ENCODE results near the gene GLG1. TPM values are rescaled to one million over a fixed set of nuclear protein-coding genes. Genes with fewer than 3 reads are reported as not detected.

Gene GLG1
- total RNA-seq, 1 donor from 2014 or later, result 153 TPM

DNA sequence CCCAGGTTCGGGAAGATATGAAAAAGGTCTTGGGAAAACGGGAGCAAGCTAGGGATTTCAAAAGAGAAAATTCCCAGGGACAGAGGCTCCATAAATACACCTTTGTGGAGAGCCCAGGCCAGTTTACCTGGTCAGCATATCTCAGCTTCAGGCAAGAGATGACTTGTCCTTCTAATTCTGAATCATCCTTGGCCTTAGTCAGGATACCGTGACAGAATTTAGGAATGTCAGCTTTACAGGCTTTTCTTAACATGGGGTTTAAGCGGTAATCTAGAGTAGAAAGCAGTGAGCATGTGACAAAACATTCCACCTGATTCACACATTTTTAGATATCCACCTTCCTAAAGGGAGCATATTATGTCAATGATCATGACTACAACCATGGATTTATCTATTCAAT, 144.6 kb downstream of the GLG1 start:
- Mint-ChIP-seq H3K36me3 (ENCODE audit: low read depth, unreplicated experiment) (peaks cover 50% of the 10 kb centered on the region), H3K27me3 (ENCODE audit: unreplicated experiment) (no peaks in the 10 kb centered on the region), H3K9me3 (ENCODE audit: unreplicated experiment) (no peaks in the 10 kb centered on the region), H3K27ac (ENCODE audit: unreplicated experiment) (peak overlapping the region; percentile 53), H3K4me3 (ENCODE audit: unreplicated experiment) (no peak overlapping the region), H3K4me1 (ENCODE audit: unreplicated experiment) (peaks cover 4% of the 10 kb centered on the region)
- TF ChIP-seq, protein P1, sequence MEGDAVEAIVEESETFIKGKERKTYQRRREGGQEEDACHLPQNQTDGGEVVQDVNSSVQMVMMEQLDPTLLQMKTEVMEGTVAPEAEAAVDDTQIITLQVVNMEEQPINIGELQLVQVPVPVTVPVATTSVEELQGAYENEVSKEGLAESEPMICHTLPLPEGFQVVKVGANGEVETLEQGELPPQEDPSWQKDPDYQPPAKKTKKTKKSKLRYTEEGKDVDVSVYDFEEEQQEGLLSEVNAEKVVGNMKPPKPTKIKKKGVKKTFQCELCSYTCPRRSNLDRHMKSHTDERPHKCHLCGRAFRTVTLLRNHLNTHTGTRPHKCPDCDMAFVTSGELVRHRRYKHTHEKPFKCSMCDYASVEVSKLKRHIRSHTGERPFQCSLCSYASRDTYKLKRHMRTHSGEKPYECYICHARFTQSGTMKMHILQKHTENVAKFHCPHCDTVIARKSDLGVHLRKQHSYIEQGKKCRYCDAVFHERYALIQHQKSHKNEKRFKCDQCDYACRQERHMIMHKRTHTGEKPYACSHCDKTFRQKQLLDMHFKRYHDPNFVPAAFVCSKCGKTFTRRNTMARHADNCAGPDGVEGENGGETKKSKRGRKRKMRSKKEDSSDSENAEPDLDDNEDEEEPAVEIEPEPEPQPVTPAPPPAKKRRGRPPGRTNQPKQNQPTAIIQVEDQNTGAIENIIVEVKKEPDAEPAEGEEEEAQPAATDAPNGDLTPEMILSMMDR (IDR thresholded peaks at IDR 0.05; ENCODE audit: unreplicated experiment), result no peak
- DNase-seq (ENCODE audit: low spot score), result no peak

DNA sequence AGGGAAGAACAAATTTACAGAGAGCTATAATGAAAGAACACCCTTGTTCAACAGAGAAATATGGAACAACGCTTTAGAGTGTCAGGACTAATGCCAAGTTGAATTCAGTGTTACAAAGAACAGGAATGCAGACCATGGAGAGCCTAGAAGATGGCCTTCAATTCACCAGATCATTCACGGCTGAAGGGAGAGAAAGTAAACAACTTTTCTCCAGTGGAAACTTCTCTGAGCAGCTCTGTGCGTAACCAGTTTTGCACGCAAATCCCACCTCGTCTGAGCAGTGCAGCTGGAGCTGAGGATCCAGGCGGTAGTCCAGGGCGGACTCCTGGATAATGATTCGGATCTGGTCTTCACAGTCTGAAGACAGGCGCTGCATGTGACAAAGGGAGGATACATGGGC, 145.1 kb downstream of the GLG1 start:
- peaks cover 3% of the 10 kb centered on the region for H3K4me1 Mint-ChIP-seq (ENCODE audit: unreplicated experiment)
- H3K9me3 Mint-ChIP-seq (ENCODE audit: unreplicated experiment), result no peaks in the 10 kb centered on the region
- H3K4me3 Mint-ChIP-seq (ENCODE audit: unreplicated experiment), result peak overlapping the region; percentile 53
- H3K27me3 Mint-ChIP-seq (ENCODE audit: unreplicated experiment), result no peaks in the 10 kb centered on the region
- TF ChIP-seq, protein P1 (IDR thresholded peaks at IDR 0.05; ENCODE audit: unreplicated experiment), result no peak
- H3K36me3 Mint-ChIP-seq (ENCODE audit: low read depth, unreplicated experiment), result peaks cover 47% of the 10 kb centered on the region
- DNase-seq (ENCODE audit: low spot score), result no peak
- peak overlapping the region; percentile 53 for H3K27ac Mint-ChIP-seq (ENCODE audit: unreplicated experiment)

DNA sequence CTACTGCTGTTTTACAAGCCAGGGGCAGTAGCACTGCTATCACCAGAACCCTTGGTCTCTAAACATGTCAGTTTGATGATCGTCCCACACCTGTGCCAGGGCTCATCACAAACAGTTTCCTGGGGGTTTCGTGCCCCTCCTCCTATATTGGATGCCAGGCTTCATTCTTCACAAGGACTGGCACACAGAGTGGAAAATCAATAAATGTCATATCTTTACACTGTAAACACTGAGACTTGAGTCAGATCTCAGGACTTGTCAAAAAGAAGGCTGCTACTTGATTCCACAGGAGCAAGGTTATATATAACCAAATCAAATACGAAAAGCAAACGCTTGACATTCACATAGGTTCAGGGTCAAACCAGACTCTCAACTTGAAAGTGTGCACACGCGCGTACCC, 146.4 kb downstream of the GLG1 start:
- no peaks in the 10 kb centered on the region for H3K9me3 Mint-ChIP-seq (ENCODE audit: unreplicated experiment)
- TF ChIP-seq, protein P1 (IDR thresholded peaks at IDR 0.05; ENCODE audit: unreplicated experiment), result no peak
- H3K36me3 Mint-ChIP-seq (ENCODE audit: low read depth, unreplicated experiment), result peaks cover 43% of the 10 kb centered on the region
- H3K27ac Mint-ChIP-seq (ENCODE audit: unreplicated experiment), result no peak overlapping the region
- no peak overlapping the region for H3K4me3 Mint-ChIP-seq (ENCODE audit: unreplicated experiment)
- no peak for DNase-seq (ENCODE audit: low spot score)
- H3K27me3 Mint-ChIP-seq (ENCODE audit: unreplicated experiment), result peaks cover 2% of the 10 kb centered on the region
- no peaks in the 10 kb centered on the region for H3K4me1 Mint-ChIP-seq (ENCODE audit: unreplicated experiment)

- Mint-ChIP-seq H3K9me3 (ENCODE audit: unreplicated experiment) (no peaks in the 10 kb centered on the region), H3K4me3 (ENCODE audit: unreplicated experiment) (no peak overlapping the region), H3K4me1 (ENCODE audit: unreplicated experiment) (peaks cover 2% of the 10 kb centered on the region), H3K27me3 (ENCODE audit: unreplicated experiment) (peaks cover 6% of the 10 kb centered on the region), H3K27ac (ENCODE audit: unreplicated experiment) (no peak overlapping the region), H3K36me3 (ENCODE audit: low read depth, unreplicated experiment) (peaks cover 48% of the 10 kb centered on the region)
- TF ChIP-seq, protein P1 (IDR thresholded peaks at IDR 0.05; ENCODE audit: unreplicated experiment), result no peak
- DNase-seq (ENCODE audit: low spot score), result no peak
Measured at GRCh38 chr16:74456290-74456625, 150.7 kb downstream of the GLG1 start.

DNA sequence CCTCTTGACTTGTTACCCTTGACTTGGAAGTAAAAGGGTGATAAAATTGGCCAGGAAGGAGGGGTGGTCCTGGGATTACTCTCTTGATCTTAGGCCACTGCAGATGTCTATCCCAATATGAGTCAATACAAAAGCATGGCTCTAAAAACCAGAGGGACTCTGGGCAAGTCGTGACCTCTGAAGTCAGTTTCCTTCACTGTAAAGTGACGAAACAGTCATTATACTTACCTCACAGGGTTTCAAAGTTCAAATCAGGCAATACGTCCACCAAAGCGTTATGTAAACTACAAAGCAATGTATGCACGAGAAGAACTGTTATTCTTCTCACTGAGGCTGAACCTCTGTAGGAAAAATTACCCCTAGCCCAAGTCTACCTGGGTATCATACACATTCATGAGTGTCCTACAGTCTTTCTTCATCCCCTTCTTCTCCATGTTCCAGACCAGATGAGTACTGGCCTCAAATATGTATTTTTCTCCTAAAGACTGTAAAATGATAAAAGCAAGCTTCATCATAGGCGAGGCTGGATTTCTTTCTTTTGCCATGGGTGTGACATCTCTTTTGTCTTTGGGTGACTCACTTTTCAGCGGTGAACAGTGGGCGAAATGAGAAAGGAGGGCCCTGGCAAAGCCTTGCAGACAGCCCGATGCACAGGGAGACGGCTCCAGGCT, 151.2 kb downstream of the GLG1 start:
- peaks cover 6% of the 10 kb centered on the region for H3K27me3 Mint-ChIP-seq (ENCODE audit: unreplicated experiment)
- peaks cover 49% of the 10 kb centered on the region for H3K36me3 Mint-ChIP-seq (ENCODE audit: low read depth, unreplicated experiment)
- no peak overlapping the region for H3K27ac Mint-ChIP-seq (ENCODE audit: unreplicated experiment)

More for the DNA sequence above, 151.2 kb downstream of the GLG1 start:
- Mint-ChIP-seq H3K4me3 (ENCODE audit: unreplicated experiment) (no peak overlapping the region), H3K9me3 (ENCODE audit: unreplicated experiment) (no peaks in the 10 kb centered on the region), H3K4me1 (ENCODE audit: unreplicated experiment) (peaks cover 2% of the 10 kb centered on the region)
- DNase-seq (ENCODE audit: low spot score), result no peak
- TF ChIP-seq, protein P1 (IDR thresholded peaks at IDR 0.05; ENCODE audit: unreplicated experiment), result no peak
